B cell (primary cell): Measurements from ENCODE around the gene ZNF524. TPM values are rescaled to one million over a fixed set of nuclear protein-coding genes. Genes with fewer than 3 reads are reported as not detected.
A peak's percentile ranks its signal among the peaks of the same experiment; 100 is the strongest.

Experiments used
- ATAC-seq: fragments of 200-7000 bp; cut with Tn5 transposase; one replicate; pipeline ENCODE4 v1.10.0; 2021; ENCODE audit warnings: low read depth, mild to moderate bottlenecking, moderate number of reproducible peaks, moderate library complexity
- CTCF ChIA-PET: fragments of 350-600 bp; sonication (Branson Sonifier 250); formaldehyde crosslinking; loops from one replicate; lab custom pipeline; 2021; ENCODE audit warnings: antibody characterized with exemption, inconsistent platforms; lab: Charles Lee
- POLR2A ChIA-PET: fragments of 350-600 bp; sonication (Branson Sonifier 250); formaldehyde crosslinking; loops from one replicate; lab custom pipeline; 2021; ENCODE audit warnings: antibody characterized with exemption; lab: Charles Lee
- DNase-seq: peaks from one replicate; pipeline ENCODE4 v3.0.0; 2013
- H2AFZ ChIP-seq: 2 replicates; pipeline ENCODE4 v1.6.1; 2012; ENCODE audit warnings: mild to moderate bottlenecking, low read depth, low read length; ENCODE audit not compliant: insufficient read depth, poor library complexity, severe bottlenecking
- H3K27ac ChIP-seq, 2 donors: 1 replicate in 1 of 2; 2 replicates in 1 of 2; pipeline ENCODE4 v1.5.1; 2012 to 2013; ENCODE audit warnings: low read length in 2 of 2, mild to moderate bottlenecking in 2 of 2, moderate library complexity in 1 of 2
- H3K27me3 ChIP-seq, 4 experiments: fragments of 200-600 bp in 1 of 4; sonication (generic) in 1 of 4; replicated peaks in 1 of 4; 1 replicate in 2 of 4; 2 replicates in 2 of 4; pipeline versions ENCODE4 v1.6.1 to v1.7.0; 2013 to 2016; ENCODE audit warnings: low read length in 3 of 4, mild to moderate bottlenecking in 2 of 4, mixed read lengths in 1 of 4, moderate library complexity in 1 of 4; ENCODE audit not compliant: insufficient read depth in 4 of 4, control insufficient read depth in 3 of 4; ENCODE audit errors: control extremely low read depth in 1 of 4
- H3K36me3 ChIP-seq, 2 experiments: replicated peaks in 1 of 2; 1 replicate in 1 of 2; 2 replicates in 1 of 2; pipeline versions ENCODE4 v1.6.1 to v1.7.1; 2013; ENCODE audit warnings: low read length in 1 of 2; ENCODE audit not compliant: insufficient read depth in 2 of 2, control insufficient read depth in 1 of 2; ENCODE audit errors: control extremely low read depth in 1 of 2, extremely low read depth in 1 of 2
- H3K4me1 ChIP-seq, 2 donors: fragments of 200-600 bp in 1 of 2; sonication (generic) in 1 of 2; 1 replicate in 1 of 2; 2 replicates in 1 of 2; pipeline versions ENCODE4 v1.5.1 to v1.6.1; 2013 to 2017; ENCODE audit warnings: low read length in 2 of 2; ENCODE audit not compliant: control insufficient read depth in 2 of 2, insufficient read depth in 2 of 2
- H3K4me2 ChIP-seq: replicated peaks from 2 replicates; pipeline ENCODE3; 2012; ENCODE audit warnings: mild to moderate bottlenecking, low read depth, low read length; ENCODE audit not compliant: poor library complexity, severe bottlenecking
- H3K4me3 ChIP-seq, 5 experiments: fragments of 200-600 bp in 1 of 5; sonication (generic) in 1 of 5; 1 replicate in 3 of 5; 2 replicates in 2 of 5; pipeline versions ENCODE4 v1.5.1 to v1.7.0; 2011 to 2016; ENCODE audit warnings: low read length in 4 of 5, mild to moderate bottlenecking in 4 of 5, low read depth in 2 of 5, control low read depth in 1 of 5, moderate library complexity in 1 of 5; ENCODE audit not compliant: insufficient read depth in 1 of 5; ENCODE audit errors: control extremely low read depth in 1 of 5, extremely low read depth in 1 of 5
- H3K79me2 ChIP-seq: fragments of 200-600 bp; sonication (generic); one replicate; pipeline ENCODE4 v1.6.0; 2016; ENCODE audit warnings: low read length; ENCODE audit not compliant: control insufficient read depth, insufficient read depth
- H3K9ac ChIP-seq: fragments of 200-600 bp; sonication (generic); 2 replicates; pipeline ENCODE4 v1.6.1; 2017; ENCODE audit warnings: mild to moderate bottlenecking, low read length, moderate library complexity
- H3K9me3 ChIP-seq, 3 donors: one replicate each; pipeline versions ENCODE4 v1.6.1 to v1.7.1; 2013; ENCODE audit warnings: low read length in 2 of 3; ENCODE audit not compliant: control insufficient read depth in 2 of 3, insufficient read depth in 1 of 3; ENCODE audit errors: control extremely low read depth in 1 of 3
- H4K20me1 ChIP-seq: 2 replicates; pipeline ENCODE4 v1.6.0; 2012; ENCODE audit warnings: mild to moderate bottlenecking, low read length; ENCODE audit not compliant: insufficient read depth, control insufficient read depth, poor library complexity, severe bottlenecking
- H3K27ac Mint-ChIP-seq: one replicate; pipeline ENCODE4 v1.8.0; 2021; ENCODE audit warnings: mixed read lengths
- H3K27me3 Mint-ChIP-seq: one replicate; pipeline ENCODE4 v1.8.0; 2021; ENCODE audit warnings: mixed read lengths
- H3K4me1 Mint-ChIP-seq: one replicate; pipeline ENCODE4 v1.8.0; 2021; ENCODE audit warnings: mixed read lengths
- H3K4me3 Mint-ChIP-seq: one replicate; pipeline ENCODE4 v1.8.0; 2021; ENCODE audit warnings: mixed read lengths
- H3K9me3 Mint-ChIP-seq: one replicate; pipeline ENCODE4 v1.8.0; 2022; ENCODE audit warnings: mixed read lengths; ENCODE audit not compliant: insufficient read depth
- CTCF ChIP-seq: fragments of 200-600 bp; IDR thresholded peaks from one replicate; pipeline ENCODE4 v1.8.0; 2022; ENCODE audit warnings: antibody characterized with exemption, mild to moderate bottlenecking
- EZH2 ChIP-seq: IDR thresholded peaks from 2 replicates; pipeline ENCODE4 v1.6.1; 2012; ENCODE audit warnings: borderline replicate concordance, low read depth, mild to moderate bottlenecking, moderate library complexity, low read length; ENCODE audit not compliant: insufficient read depth, poor library complexity, severe bottlenecking
- WGBS: methylation state at CpG from one replicate; pipeline ENCODE4 v1.1.5; 2013; ENCODE audit warnings: missing lambda C conversion rate; ENCODE audit not compliant: insufficient coverage; 5-methylcytosine and 5-hydroxymethylcytosine counted together
- intact Hi-C: fragments of 100-400 bp; cut with micrococcal nuclease; formaldehyde crosslinking; loops from one replicate; pipeline ENCODE4 v1.10.0; 2022
- polyA plus RNA-seq: library from polyadenylated mRNA; depleted of rRNA; stranded (reverse); fragments of >200 nt; gene quantifications from 2 replicates; pipeline ENCODE4 v1.2.3, GENCODE V29; 2012
- total RNA-seq, 2 donors: library from RNA; stranded (reverse); fragments of 120-200 nt in 1 of 2; gene quantifications; 1 replicate in 1 of 2; 2 replicates in 1 of 2; pipeline versions ENCODE4 v1.2.3 to v1.2.4, GENCODE V29; 2013 to 2022

The ZNF524 gene
- total and polyA plus RNA-seq, 2 donors (not counting 1 experiment from before 2014, with no cell fraction given): 23.8 to 27.4 TPM

DNA sequence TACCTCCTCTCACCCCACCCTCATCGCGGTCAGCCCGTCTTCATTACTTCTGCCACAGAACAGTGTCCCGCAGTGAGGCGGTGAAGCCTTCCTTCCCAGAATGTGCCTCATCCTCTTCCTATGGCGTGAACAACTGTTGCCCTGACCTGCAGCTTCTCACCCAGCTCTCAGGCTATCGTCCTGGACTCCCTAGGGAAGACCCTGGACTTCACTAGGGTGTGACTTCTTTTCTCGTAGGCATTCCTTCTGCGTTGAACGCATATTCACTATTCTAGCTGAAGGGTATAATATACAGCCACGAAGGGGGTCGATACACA is 6.3 kb downstream of the ZNF524 start:
- Mint-ChIP-seq H3K27me3 (no peaks in the 10 kb centered on the region), H3K4me1 (peaks cover 60% of the 10 kb centered on the region), H3K27ac (peak overlapping the region; percentile 97), H3K9me3 (no peaks in the 10 kb centered on the region), H3K4me3 (peak overlapping the region; percentile 96)
- ChIA-PET CTCF (interaction anchor here (0.7 to 2.9 kb wide), 27 partner anchors 9 to 465 kb away, joined by 3 to 46 read pairs (median 5); partner anchors contain the start of genes KMT5C, ZNF628 and ZNF784), POLR2A (interaction anchor here (0.5 to 1.8 kb wide), 8 partner anchors 12 to 130 kb away, joined by 3 to 7 read pairs (median 5); partner anchors contain the start of genes ZNF579, ZNF628 and ZNF784)
- intact Hi-C loops: loop anchor here (5.0 to 10.0 kb wide), 3 partner anchors 36 to 352 kb away; partner anchors contain the start of genes BRSK1, HSPBP1, PPP6R1 and ZNF580
- no peaks in the 10 kb centered on the region for H3K27me3 ChIP-seq
- peak overlapping the region; percentile 41 to 84 (median 66) for H3K4me3 ChIP-seq
- peak overlapping the region; percentile 72 for H3K9ac ChIP-seq
- DNase-seq (no peak), ATAC-seq (no peak)
- peak overlapping the region; percentile 68 for H2AFZ ChIP-seq
- H3K79me2 ChIP-seq: peaks cover 54% of the 10 kb centered on the region
- WGBS: 29% methylated on average over 12 of the region's 12 CpGs
- peaks cover 10% of the 10 kb centered on the region for H4K20me1 ChIP-seq
- TF ChIP-seq CTCF (no peak), EZH2 (no peak)
- peaks cover 0 to 13% of the 10 kb centered on the region in 2 experiments for H3K36me3 ChIP-seq
- peaks cover 10 to 30% of the 10 kb centered on the region in 2 donors for H3K4me1 ChIP-seq
- peak overlapping the region; percentile 74 to 85 for H3K27ac ChIP-seq
- peaks cover 0 to 3% (median 0%) of the 10 kb centered on the region in 3 donors for H3K9me3 ChIP-seq
- H3K4me2 ChIP-seq: peak overlapping the region; percentile 97

DNA sequence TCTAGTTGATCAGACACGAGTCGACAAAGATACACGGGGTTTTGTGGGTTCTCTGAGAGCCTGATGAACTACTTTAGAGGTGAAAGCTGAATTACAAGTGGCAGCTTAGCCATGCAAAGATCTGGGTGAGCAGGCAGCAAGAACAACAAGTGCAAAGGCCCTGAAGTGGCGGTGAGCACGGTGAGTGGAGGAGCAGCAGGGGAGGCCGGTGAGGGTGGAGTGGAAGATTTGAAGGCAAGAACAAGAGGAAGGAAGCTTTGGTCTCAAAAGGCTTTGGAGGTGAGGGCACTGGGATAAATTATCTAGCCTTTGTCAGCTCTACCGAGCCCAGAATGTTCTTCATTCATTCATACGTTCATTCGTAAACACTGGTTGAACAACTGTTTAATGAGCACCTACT is 6.7 kb downstream of the ZNF524 start:
- ChIA-PET CTCF (interaction anchor here (0.7 to 2.9 kb wide), 27 partner anchors 9 to 466 kb away, joined by 3 to 46 read pairs (median 5); partner anchors contain the start of genes KMT5C, ZNF628 and ZNF784), POLR2A (interaction anchor here (0.5 to 1.8 kb wide), 6 partner anchors 11 to 130 kb away, joined by 5 to 7 read pairs (median 5); partner anchors contain the start of genes ZNF579, ZNF628 and ZNF784)
- H3K4me3 ChIP-seq: no peak overlapping the region
- H3K27ac Mint-ChIP-seq: peak overlapping the region; percentile 97
- no peaks in the 10 kb centered on the region for H3K27me3 ChIP-seq
- no peak overlapping the region for H3K9ac ChIP-seq
- peaks cover 13% of the 10 kb centered on the region for H4K20me1 ChIP-seq
- no peak overlapping the region for H2AFZ ChIP-seq
- no peak for DNase-seq
- peak overlapping the region; percentile 96 for H3K4me3 Mint-ChIP-seq
- H3K4me1 ChIP-seq: peaks cover 13 to 34% of the 10 kb centered on the region in 2 donors
- no peaks in the 10 kb centered on the region for H3K27me3 Mint-ChIP-seq
- H3K27ac ChIP-seq: peak overlapping the region; percentile 74 to 85
- H3K79me2 ChIP-seq: peaks cover 57% of the 10 kb centered on the region
- ATAC-seq: no peak
- peaks cover 0 to 3% (median 0%) of the 10 kb centered on the region in 3 donors for H3K9me3 ChIP-seq
- peaks cover 60% of the 10 kb centered on the region for H3K4me1 Mint-ChIP-seq
- H3K36me3 ChIP-seq: peaks cover 0 to 13% of the 10 kb centered on the region in 2 experiments
- H3K9me3 Mint-ChIP-seq: no peaks in the 10 kb centered on the region
- intact Hi-C loops: loop anchor here (5.0 to 10.0 kb wide), 3 partner anchors 35 to 352 kb away; partner anchors contain the start of genes BRSK1, HSPBP1, PPP6R1 and ZNF580
- TF ChIP-seq CTCF: no peak
- no peak for TF ChIP-seq EZH2
- H3K4me2 ChIP-seq: peak overlapping the region; percentile 97
- 63% methylated on average over 6 of the region's 9 CpGs for WGBS
